ENCODE results near the gene KRT81.

DNA sequence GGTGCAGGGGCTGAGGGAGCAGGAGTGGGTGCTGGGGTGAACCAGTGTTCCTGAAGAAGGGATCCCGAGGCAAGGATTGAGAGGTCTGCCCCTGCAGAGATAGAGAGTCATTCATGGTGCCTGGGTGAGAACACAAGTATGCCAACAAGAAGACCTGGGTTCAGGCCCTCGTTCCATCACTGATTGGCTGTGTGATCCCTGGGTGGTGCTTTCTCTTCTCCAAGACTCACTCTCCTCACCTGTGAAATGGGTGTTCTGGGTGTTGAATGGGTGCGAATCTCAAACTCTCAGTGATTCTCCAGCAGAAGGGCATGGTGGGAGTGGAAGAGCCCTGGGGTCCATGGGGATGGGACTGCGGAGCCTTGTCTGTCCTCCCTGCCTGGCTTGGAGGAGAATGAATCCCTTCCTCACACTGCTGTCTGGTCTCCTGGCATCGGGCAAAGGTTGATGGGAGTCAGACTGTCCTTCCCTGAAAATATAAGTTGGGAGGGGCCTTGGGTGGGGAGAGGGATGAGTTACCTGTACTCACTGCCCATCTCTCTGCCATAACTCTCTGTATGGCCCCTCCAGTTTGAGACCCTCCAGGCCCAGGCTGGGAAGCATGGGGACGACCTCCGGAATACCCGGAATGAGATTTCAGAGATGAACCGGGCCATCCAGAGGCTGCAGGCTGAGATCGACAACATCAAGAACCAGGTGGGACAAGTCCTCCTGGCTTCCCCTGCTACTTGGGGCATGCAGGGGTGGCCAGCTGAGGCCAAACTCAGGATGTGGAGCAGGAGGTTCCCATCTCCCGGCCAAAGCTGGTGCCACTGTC is 48.7 kb downstream of the KRT81 start:
- TF ChIP-seq, protein P1, sequence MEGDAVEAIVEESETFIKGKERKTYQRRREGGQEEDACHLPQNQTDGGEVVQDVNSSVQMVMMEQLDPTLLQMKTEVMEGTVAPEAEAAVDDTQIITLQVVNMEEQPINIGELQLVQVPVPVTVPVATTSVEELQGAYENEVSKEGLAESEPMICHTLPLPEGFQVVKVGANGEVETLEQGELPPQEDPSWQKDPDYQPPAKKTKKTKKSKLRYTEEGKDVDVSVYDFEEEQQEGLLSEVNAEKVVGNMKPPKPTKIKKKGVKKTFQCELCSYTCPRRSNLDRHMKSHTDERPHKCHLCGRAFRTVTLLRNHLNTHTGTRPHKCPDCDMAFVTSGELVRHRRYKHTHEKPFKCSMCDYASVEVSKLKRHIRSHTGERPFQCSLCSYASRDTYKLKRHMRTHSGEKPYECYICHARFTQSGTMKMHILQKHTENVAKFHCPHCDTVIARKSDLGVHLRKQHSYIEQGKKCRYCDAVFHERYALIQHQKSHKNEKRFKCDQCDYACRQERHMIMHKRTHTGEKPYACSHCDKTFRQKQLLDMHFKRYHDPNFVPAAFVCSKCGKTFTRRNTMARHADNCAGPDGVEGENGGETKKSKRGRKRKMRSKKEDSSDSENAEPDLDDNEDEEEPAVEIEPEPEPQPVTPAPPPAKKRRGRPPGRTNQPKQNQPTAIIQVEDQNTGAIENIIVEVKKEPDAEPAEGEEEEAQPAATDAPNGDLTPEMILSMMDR (IDR thresholded peaks at IDR 0.05) = no peak
- TF ChIP-seq EZH2 (IDR thresholded peaks at IDR 0.05; ENCODE audit: borderline replicate concordance, insufficient read depth, low read depth, low read length, poor library complexity, severe bottlenecking) = no peak
